Mucosa of rectum (tissue), 2 donors: ENCODE results near the gene RP2.
A peak's percentile ranks its signal among the peaks of the same experiment; 100 is the strongest.

Experiments
- H3K27ac ChIP-seq, 2 donors: one replicate each; pipeline ENCODE4 v1.7.0; 2013; ENCODE audit warnings: inconsistent platforms in 2 of 2, low read depth in 2 of 2, low read length in 2 of 2
- H3K27me3 ChIP-seq, 2 donors: one replicate each; pipeline ENCODE4 v1.7.0; 2013; ENCODE audit warnings: low read length in 2 of 2; ENCODE audit not compliant: control insufficient read depth in 2 of 2, insufficient read depth in 2 of 2
- H3K36me3 ChIP-seq, 2 donors: one replicate each; pipeline ENCODE4 v1.7.0; 2013; ENCODE audit warnings: low read length in 2 of 2; ENCODE audit not compliant: control insufficient read depth in 2 of 2, insufficient read depth in 2 of 2
- H3K4me1 ChIP-seq, 2 donors: one replicate each; pipeline ENCODE4 v1.7.0; 2013; ENCODE audit warnings: low read length in 2 of 2, mild to moderate bottlenecking in 1 of 2; ENCODE audit not compliant: control insufficient read depth in 2 of 2, insufficient read depth in 2 of 2
- H3K4me3 ChIP-seq, 2 donors: one replicate each; pipeline ENCODE4 v1.7.0; 2013; ENCODE audit warnings: low read length in 2 of 2
- H3K9ac ChIP-seq, 2 donors: one replicate each; pipeline ENCODE4 v1.7.0; 2013; ENCODE audit warnings: low read length in 2 of 2, low read depth in 1 of 2, mild to moderate bottlenecking in 1 of 2
- H3K9me3 ChIP-seq, 2 donors: one replicate each; pipeline ENCODE4 v1.7.0; 2013; ENCODE audit warnings: low read length in 2 of 2; ENCODE audit not compliant: control insufficient read depth in 2 of 2
- donor health status: healthy.
- donor health status: Normal muscosa, but diverticular disease.

Gene RP2

DNA sequence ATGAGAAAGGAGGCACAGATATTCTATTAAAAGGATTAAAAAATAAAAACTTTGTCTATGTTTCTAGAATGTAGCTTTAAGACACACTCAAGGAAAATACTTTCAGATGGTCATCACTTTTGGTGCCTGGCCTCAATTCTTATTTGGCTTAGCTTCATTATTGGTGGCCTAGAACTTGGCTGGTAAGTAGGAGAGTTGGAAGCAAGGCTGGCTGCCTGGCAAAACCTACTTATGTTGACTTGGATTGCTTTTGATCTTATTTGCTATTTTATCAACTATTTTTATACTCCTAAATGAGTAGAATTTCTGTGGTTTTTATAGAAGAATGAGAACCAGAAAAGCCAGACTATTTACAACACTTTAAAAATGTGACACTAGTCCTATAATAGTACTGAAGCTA, 40.1 kb downstream of the RP2 start:
- no peaks in the 10 kb centered on the region for H3K27me3 ChIP-seq
- no peaks in the 10 kb centered on the region for H3K9me3 ChIP-seq
- no peaks in the 10 kb centered on the region for H3K4me1 ChIP-seq
- H3K9ac ChIP-seq: no peak overlapping the region
- no peak overlapping the region for H3K27ac ChIP-seq
- H3K4me3 ChIP-seq: no peak overlapping the region
- peaks cover 2 to 3% of the 10 kb centered on the region in 2 donors for H3K36me3 ChIP-seq

DNA sequence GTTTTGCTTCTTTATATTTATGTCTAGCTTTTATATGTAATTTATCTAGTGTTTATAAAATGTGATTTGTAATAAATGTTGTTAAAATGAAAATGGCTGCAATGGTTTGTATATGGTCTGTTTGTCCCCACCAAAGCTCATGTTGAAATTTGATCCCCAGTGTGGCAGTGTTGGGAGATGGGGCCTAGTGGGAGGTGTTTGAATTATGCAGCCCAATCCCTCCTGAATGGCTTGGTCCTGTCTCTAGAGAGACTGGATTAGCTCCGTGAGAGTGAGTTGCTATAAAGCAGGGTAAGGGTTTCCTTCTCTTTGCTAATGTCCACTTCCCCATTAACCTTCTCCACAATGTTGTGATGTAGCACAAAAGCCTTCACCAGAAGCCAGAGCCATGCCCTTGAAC, 45.4 kb downstream of the RP2 start:
- Histone ChIP-seq H3K9ac (no peak overlapping the region), H3K4me3 (no peak overlapping the region), H3K9me3 (no peaks in the 10 kb centered on the region), H3K4me1 (no peaks in the 10 kb centered on the region), H3K27ac (no peak overlapping the region), H3K27me3 (no peaks in the 10 kb centered on the region), H3K36me3 (peaks cover 2 to 5% of the 10 kb centered on the region in 2 donors)

DNA sequence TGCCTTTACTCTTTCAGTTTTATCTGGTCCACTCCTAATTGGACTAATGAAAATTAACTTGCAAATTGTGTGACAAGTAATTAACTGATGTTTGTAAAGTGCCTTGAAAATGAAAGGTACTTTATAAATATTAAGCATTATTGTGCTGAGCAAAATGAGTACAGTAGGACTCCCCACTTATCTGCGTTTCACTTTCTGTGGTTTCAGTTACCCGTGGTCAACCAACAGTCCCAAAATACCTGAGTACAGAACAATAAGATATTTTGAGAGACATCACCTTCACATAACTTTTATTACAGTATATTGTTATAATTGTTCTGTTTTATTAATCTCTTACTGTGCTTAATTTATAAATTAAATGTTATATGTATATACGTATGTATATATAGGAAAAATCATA, 48.0 kb downstream of the RP2 start:
- Histone ChIP-seq H3K4me3 (no peak overlapping the region), H3K9ac (no peak overlapping the region), H3K4me1 (no peaks in the 10 kb centered on the region), H3K27me3 (peaks cover 0 to 2% of the 10 kb centered on the region in 2 donors), H3K27ac (no peak overlapping the region), H3K36me3 (peaks cover 2 to 5% of the 10 kb centered on the region in 2 donors), H3K9me3 (no peaks in the 10 kb centered on the region)

GRCh38 chrX:46898207-46898606, 61.4 kb downstream of the RP2 start:
- Histone ChIP-seq H3K9ac (no peak overlapping the region), H3K27me3 (peaks cover under 1 to 2% of the 10 kb centered on the region in 2 donors)

GRCh38 chrX:46903458-46904242, 66.8 kb downstream of the RP2 start:
- Histone ChIP-seq H3K36me3 (no peaks in the 10 kb centered on the region), H3K9ac (no peak overlapping the region), H3K27ac (no peak overlapping the region), H3K4me3 (peak overlapping the region; percentile 59 to 73), H3K4me1 (no peaks in the 10 kb centered on the region), H3K9me3 (no peaks in the 10 kb centered on the region), H3K27me3 (peaks cover 0 to 7% of the 10 kb centered on the region in 2 donors)

More at GRCh38 chrX:46898207-46898606, 61.4 kb downstream of the RP2 start:
- no peaks in the 10 kb centered on the region for H3K36me3 ChIP-seq
- no peaks in the 10 kb centered on the region for H3K9me3 ChIP-seq
- no peaks in the 10 kb centered on the region for H3K4me1 ChIP-seq
- H3K27ac ChIP-seq: no peak overlapping the region
- H3K4me3 ChIP-seq: no peak overlapping the region

DNA sequence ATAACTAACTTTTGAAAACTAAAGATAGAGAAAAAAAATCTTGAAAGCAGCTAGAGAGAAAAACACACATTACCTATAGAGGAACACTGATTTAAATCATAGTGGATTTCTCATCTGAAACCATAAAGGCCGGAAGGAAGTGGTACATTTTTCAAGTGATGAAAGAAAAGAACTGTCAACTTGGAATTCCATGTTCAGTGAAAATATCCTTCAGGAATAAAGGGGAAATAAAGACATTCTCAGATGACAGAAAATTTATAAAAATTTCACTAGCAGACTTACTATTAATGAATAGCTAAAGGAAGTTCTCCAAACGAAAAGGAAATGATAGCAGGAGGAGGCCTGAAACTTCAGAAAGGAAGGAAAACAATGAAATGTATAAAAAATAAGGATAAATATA, 67.8 kb downstream of the RP2 start:
- no peaks in the 10 kb centered on the region for H3K36me3 ChIP-seq
- no peaks in the 10 kb centered on the region for H3K4me1 ChIP-seq
- no peak overlapping the region for H3K27ac ChIP-seq
- no peak overlapping the region for H3K9ac ChIP-seq
- H3K27me3 ChIP-seq: peaks cover 0 to 9% of the 10 kb centered on the region in 2 donors
- no peak overlapping the region for H3K4me3 ChIP-seq
- H3K9me3 ChIP-seq: no peaks in the 10 kb centered on the region

GRCh38 chrX:46910415-46910814, 73.6 kb downstream of the RP2 start:
- H3K4me1 ChIP-seq: no peaks in the 10 kb centered on the region
- no peak overlapping the region for H3K4me3 ChIP-seq
- no peaks in the 10 kb centered on the region for H3K9me3 ChIP-seq
- H3K36me3 ChIP-seq: no peaks in the 10 kb centered on the region
- peaks cover 0 to 10% of the 10 kb centered on the region in 2 donors for H3K27me3 ChIP-seq
- H3K9ac ChIP-seq: no peak overlapping the region
- no peak overlapping the region for H3K27ac ChIP-seq

- H3K27me3 ChIP-seq: peaks cover 0 to 10% of the 10 kb centered on the region in 2 donors
- no peaks in the 10 kb centered on the region for H3K4me1 ChIP-seq
- no peaks in the 10 kb centered on the region for H3K36me3 ChIP-seq
- H3K9ac ChIP-seq: peak within 1 kb of the TSS; percentile 32 to 64
- H3K27ac ChIP-seq: no peak within 1 kb of the TSS
- peak within 1 kb of the TSS; percentile 66 to 67 for H3K4me3 ChIP-seq
- no peaks in the 10 kb centered on the region for H3K9me3 ChIP-seq
Observed at GRCh38 chrX:46912098-46912602, 75.3 kb downstream of the RP2 start, which contains the start of gene JADE3. Gene JADE3 (plus strand): TSS chrX:46912421. CDS start chrX:46984895, 72,474 bp downstream.

- no peaks in the 10 kb centered on the region for H3K4me1 ChIP-seq
- no peaks in the 10 kb centered on the region for H3K9me3 ChIP-seq
- peak overlapping the region; percentile 66 to 67 for H3K4me3 ChIP-seq
- H3K27ac ChIP-seq: no peak overlapping the region
- peaks cover 0 to 11% of the 10 kb centered on the region in 2 donors for H3K27me3 ChIP-seq
- H3K9ac ChIP-seq: peak overlapping the region; percentile 32 to 64
- no peaks in the 10 kb centered on the region for H3K36me3 ChIP-seq
Observed at GRCh38 chrX:46912603-46913491, 76.0 kb downstream of the RP2 start.

DNA sequence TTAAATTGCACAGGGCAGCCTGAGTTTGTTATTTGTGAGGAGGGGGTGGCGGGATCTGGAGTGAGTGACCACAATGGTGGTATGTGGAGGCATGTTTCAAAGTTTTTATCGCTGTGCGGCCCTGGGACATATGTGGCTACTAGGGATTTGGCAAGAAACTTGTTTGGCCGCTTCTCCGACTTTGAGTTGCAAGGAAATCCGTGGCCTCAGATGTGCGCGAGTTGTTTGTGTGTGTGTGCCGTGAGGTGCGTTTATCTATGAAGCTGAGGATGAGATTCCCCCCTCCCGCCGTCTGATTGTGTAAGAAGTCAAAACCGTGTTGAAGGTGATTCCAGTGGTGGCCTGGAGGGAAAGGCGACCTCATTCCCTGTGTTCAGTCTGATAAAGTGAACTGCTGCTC, 76.8 kb downstream of the RP2 start:
- peaks cover 0 to 11% of the 10 kb centered on the region in 2 donors for H3K27me3 ChIP-seq
- H3K27ac ChIP-seq: no peak overlapping the region
- H3K36me3 ChIP-seq: no peaks in the 10 kb centered on the region
- H3K4me1 ChIP-seq: no peaks in the 10 kb centered on the region
- peak overlapping the region; percentile 66 to 67 for H3K4me3 ChIP-seq
- H3K9ac ChIP-seq: peak overlapping the region; percentile 32 to 64
- H3K9me3 ChIP-seq: no peaks in the 10 kb centered on the region
